Sigmoid colon (tissue), 7 donors: ENCODE measurements around the gene SPINK4. TPM values are rescaled to one million over a fixed set of nuclear protein-coding genes. Genes with fewer than 3 reads are reported as not detected.

Source experiments
- DNase-seq: peaks from one replicate; pipeline ENCODE4 v3.0.0-alpha.2; 2019
- H3K27ac ChIP-seq, 4 donors: fragments of 200-600 bp; sonication (generic); one replicate each; pipeline ENCODE4 v1.5.1; 2016 to 2019; ENCODE audit warnings: mild to moderate bottlenecking in 1 of 4
- H3K27me3 ChIP-seq, 3 donors: fragments of 200-600 bp; sonication (generic); one replicate each; pipeline ENCODE4 v1.5.1; 2019; ENCODE audit warnings: mild to moderate bottlenecking in 1 of 3
- H3K36me3 ChIP-seq, 4 donors: fragments of 200-600 bp; sonication (generic); one replicate each; pipeline ENCODE4 v1.5.1; 2016 to 2019
- H3K4me1 ChIP-seq, 4 donors: fragments of 200-600 bp; sonication (generic); one replicate each; pipeline ENCODE4 v1.5.1; 2017 to 2019
- H3K4me3 ChIP-seq, 4 donors: fragments of 200-600 bp; sonication (generic); one replicate each; pipeline ENCODE4 v1.5.1; 2017 to 2019; ENCODE audit warnings: mild to moderate bottlenecking in 2 of 4, moderate library complexity in 1 of 4
- H3K9me3 ChIP-seq, 4 donors: fragments of 200-600 bp in 3 of 4; sonication (generic) in 3 of 4; one replicate each; pipeline versions ENCODE4 v1.5.1 to v1.6.1; 2013 to 2019
- CTCF ChIP-seq, 4 experiments: fragments of 450-650 bp in 3 of 4; fragments of 200-600 bp in 1 of 4; IDR thresholded peaks; one replicate each; pipeline ENCODE4 v1.5.1; 2016 to 2019; ENCODE audit warnings: antibody characterized with exemption in 4 of 4, mild to moderate bottlenecking in 3 of 4, moderate library complexity in 2 of 4
- EP300 ChIP-seq, 4 donors: sonication (generic); formaldehyde crosslinking; IDR thresholded peaks; one replicate each; pipeline ENCODE4 v1.6.1; 2017; ENCODE audit warnings: antibody characterized with exemption in 4 of 4
- POLR2A ChIP-seq, 2 donors: fragments of 450-650 bp; IDR thresholded peaks; one replicate each; pipeline ENCODE4 v1.6.1; 2016; ENCODE audit warnings: antibody characterized with exemption in 2 of 2, mild to moderate bottlenecking in 2 of 2, moderate library complexity in 2 of 2
- POLR2AphosphoS5 ChIP-seq, 4 donors: sonication (generic); formaldehyde crosslinking; IDR thresholded peaks; one replicate each; pipeline ENCODE4 v1.6.1; 2017; ENCODE audit warnings: antibody characterized with exemption in 4 of 4
- WGBS, 2 donors: extraction: QIAGEN DNeasy Blood & Tissue Kit; methylation state at CpG; one replicate each; pipeline ENCODE4 v1.1.7; 2013; 5-methylcytosine and 5-hydroxymethylcytosine counted together
- intact Hi-C: fragments of 100-400 bp; cut with DNase I; formaldehyde crosslinking; loops from one replicate; pipeline ENCODE4 v1.15.1; 2023
- polyA plus RNA-seq, 3 donors: library from polyadenylated mRNA; stranded (reverse); fragments of 200-250 nt; gene quantifications; one replicate each; pipeline ENCODE4 v1.2.3, GENCODE V29; 2013
- total RNA-seq, 4 donors: library from RNA; depleted of rRNA; stranded (reverse); fragments of >200 nt; gene quantifications; one replicate each; pipeline ENCODE4 v1.1.0, GENCODE V29; 2016
- donor health status: healthy with polysubstance abuse.
- donor health status: Bipolar disorder and iron deficiency.
- donor health status: healthy.

The SPINK4 gene
- total and polyA plus RNA-seq, 7 donors: 26.4 to 1,105 (median 121) TPM; not detected in 4

GRCh38 chr9:33221568-33221884 is 18.4 kb upstream of the SPINK4 start:
- Histone ChIP-seq H3K27ac (no peak overlapping the region), H3K4me3 (no peak overlapping the region), H3K36me3 (no peaks in the 10 kb centered on the region), H3K27me3 (no peaks in the 10 kb centered on the region), H3K9me3 (no peaks in the 10 kb centered on the region), H3K4me1 (peaks cover 0 to 8% (median 5%) of the 10 kb centered on the region in 4 donors)
- DNase-seq: no peak
- 92 to 94% methylated on average over 3 of the region's 3 CpGs for WGBS, 2 donors
- intact Hi-C loops: no loop called here
- TF ChIP-seq POLR2AphosphoS5 (IDR thresholded peaks at IDR 0.05) (no peak), EP300 (IDR thresholded peaks at IDR 0.05) (no peak), POLR2A (IDR thresholded peaks at IDR 0.05) (no peak), CTCF (IDR thresholded peaks at IDR 0.05) (no peak)

GRCh38 chr9:33222031-33222430 is 17.9 kb upstream of the SPINK4 start:
- 62 to 80% methylated on average over 3 of the region's 3 CpGs for WGBS, 2 donors
- H3K9me3 ChIP-seq: no peaks in the 10 kb centered on the region
- intact Hi-C loops: no loop called here
- TF ChIP-seq POLR2A (IDR thresholded peaks at IDR 0.05) (no peak), POLR2AphosphoS5 (IDR thresholded peaks at IDR 0.05) (no peak), EP300 (IDR thresholded peaks at IDR 0.05) (no peak), CTCF (IDR thresholded peaks at IDR 0.05) (no peak)
- H3K27ac ChIP-seq: no peak overlapping the region
- no peaks in the 10 kb centered on the region for H3K27me3 ChIP-seq
- H3K4me1 ChIP-seq: peaks cover 0 to 8% (median 5%) of the 10 kb centered on the region in 4 donors
- no peak overlapping the region for H3K4me3 ChIP-seq
- no peak for DNase-seq
- no peaks in the 10 kb centered on the region for H3K36me3 ChIP-seq

GRCh38 chr9:33223696-33224095 is 16.3 kb upstream of the SPINK4 start:
- TF ChIP-seq CTCF (IDR thresholded peaks at IDR 0.05): no peak
- no peak for TF ChIP-seq POLR2A (IDR thresholded peaks at IDR 0.05)
- TF ChIP-seq POLR2AphosphoS5 (IDR thresholded peaks at IDR 0.05): no peak
- no peak for TF ChIP-seq EP300 (IDR thresholded peaks at IDR 0.05)

GRCh38 chr9:33225319-33226147 is 14.4 kb upstream of the SPINK4 start:
- Histone ChIP-seq H3K4me1 (peaks cover 0 to 8% (median 5%) of the 10 kb centered on the region in 4 donors), H3K36me3 (no peaks in the 10 kb centered on the region), H3K4me3 (no peak overlapping the region), H3K9me3 (no peaks in the 10 kb centered on the region), H3K27ac (no peak overlapping the region), H3K27me3 (no peaks in the 10 kb centered on the region)
- 20 to 26% methylated on average over 6 of the region's 6 CpGs for WGBS, 2 donors
- peak; percentile 68 to 89 (median 77) for TF ChIP-seq CTCF (IDR thresholded peaks at IDR 0.05)
- no peak for TF ChIP-seq EP300 (IDR thresholded peaks at IDR 0.05)
- peak in 2 of 4 donors; percentile 38 to 51 for TF ChIP-seq POLR2AphosphoS5 (IDR thresholded peaks at IDR 0.05)
- no peak for TF ChIP-seq POLR2A (IDR thresholded peaks at IDR 0.05)
- DNase-seq: no peak
- intact Hi-C loops: loop anchor here (1.0 to 5.0 kb wide), 3 partner anchors 27 to 144 kb away; no protein-coding TSS in a partner anchor

More at GRCh38 chr9:33223696-33224095, 16.3 kb upstream of the SPINK4 start:
- no peaks in the 10 kb centered on the region for H3K27me3 ChIP-seq
- DNase-seq: no peak
- H3K36me3 ChIP-seq: no peaks in the 10 kb centered on the region
- intact Hi-C loops: loop anchor here (2.0 kb wide), 1 partner anchor 25 kb away; no protein-coding TSS in a partner anchor
- 84 to 86% methylated on average over 1 of the region's 1 CpG for WGBS, 2 donors
- H3K4me3 ChIP-seq: no peak overlapping the region
- H3K9me3 ChIP-seq: no peaks in the 10 kb centered on the region
- no peak overlapping the region for H3K27ac ChIP-seq
- H3K4me1 ChIP-seq: peaks cover 0 to 8% (median 5%) of the 10 kb centered on the region in 4 donors
